Hepatocyte (in vitro differentiated cells): ENCODE data around the gene A4GNT. TPM values are rescaled to one million over a fixed set of nuclear protein-coding genes. Genes with fewer than 3 reads are reported as not detected.
A peak's percentile ranks its signal among the peaks of the same experiment; 100 is the strongest.

ENCODE experiments used
- DNase-seq: peaks from one replicate; pipeline ENCODE4 v3.0.0-alpha.2; 2016; ENCODE audit warnings: low spot score
- H2AFZ ChIP-seq: fragments of 200-600 bp; sonication (generic); 2 replicates; pipeline ENCODE4 v1.6.0; 2016; ENCODE audit warnings: antibody characterized with exemption, mild to moderate bottlenecking
- H3K27ac ChIP-seq: fragments of 200-600 bp; sonication (generic); 2 replicates; pipeline ENCODE4 v1.5.1; 2016; ENCODE audit warnings: mild to moderate bottlenecking
- H3K27me3 ChIP-seq: fragments of 200-600 bp; sonication (generic); 2 replicates; pipeline ENCODE4 v1.6.1; 2016
- H3K36me3 ChIP-seq: fragments of 200-600 bp; sonication (generic); replicated peaks from 2 replicates; pipeline ENCODE4 v1.5.1; 2016; ENCODE audit warnings: low read depth; ENCODE audit not compliant: insufficient read depth
- H3K4me1 ChIP-seq: fragments of 200-600 bp; sonication (generic); 2 replicates; pipeline ENCODE4 v1.5.1; 2016; ENCODE audit warnings: mild to moderate bottlenecking, moderate library complexity; ENCODE audit not compliant: insufficient read depth
- H3K4me2 ChIP-seq: fragments of 200-600 bp; sonication (generic); 2 replicates; pipeline ENCODE4 v1.6.0; 2016
- H3K4me3 ChIP-seq: fragments of 200-600 bp; sonication (generic); 2 replicates; pipeline ENCODE4 v1.5.1; 2016; ENCODE audit warnings: mild to moderate bottlenecking
- H3K79me2 ChIP-seq: fragments of 200-600 bp; sonication (generic); 2 replicates; pipeline ENCODE4 v1.6.0; 2017; ENCODE audit warnings: mild to moderate bottlenecking
- H3K9me2 ChIP-seq: fragments of 200-600 bp; sonication (generic); replicated peaks from 2 replicates; pipeline ENCODE4 v1.6.0; 2017; ENCODE audit warnings: mild to moderate bottlenecking; ENCODE audit not compliant: insufficient read depth
- H3K9me3 ChIP-seq: fragments of 200-600 bp; sonication (generic); 2 replicates; pipeline ENCODE4 v1.5.1; 2016; ENCODE audit warnings: low read depth, mild to moderate bottlenecking
- H4K20me1 ChIP-seq: fragments of 200-600 bp; sonication (generic); 2 replicates; pipeline ENCODE4 v1.6.0; 2016; ENCODE audit warnings: mild to moderate bottlenecking; ENCODE audit not compliant: insufficient read depth, poor library complexity, severe bottlenecking
- CTCF ChIP-seq: fragments of 200-600 bp; sonication (generic); IDR thresholded peaks from 2 replicates; pipeline ENCODE4 v1.5.1; 2016; ENCODE audit warnings: antibody characterized with exemption, mild to moderate bottlenecking; ENCODE audit not compliant: poor library complexity
- EZH2 ChIP-seq: fragments of 200-600 bp; sonication (generic); IDR thresholded peaks from 2 replicates; pipeline ENCODE4 v1.6.1; 2016; ENCODE audit warnings: antibody characterized with exemption, mild to moderate bottlenecking, borderline replicate concordance
- EZH2phosphoT487 ChIP-seq: fragments of 200-600 bp; sonication (generic); IDR thresholded peaks from one replicate; pipeline ENCODE4 v1.6.1; 2018; ENCODE audit warnings: antibody characterized with exemption, mild to moderate bottlenecking, low read depth, moderate library complexity; ENCODE audit not compliant: unreplicated experiment, severe bottlenecking
- WGBS: methylation state at CpG from one replicate; pipeline ENCODE4 v1.1.6; 2016; ENCODE audit warnings: low lambda C conversion rate; ENCODE audit errors: missing lambda C conversion rate; 5-methylcytosine and 5-hydroxymethylcytosine counted together
- polyA plus RNA-seq: library from polyadenylated mRNA; unstranded; fragments of >200 nt; fragmentation: Nextera tagmentation; extraction: Ambion mirVana; gene quantifications from 2 replicates; pipeline ENCODE4 v1.2.1, GENCODE V29; 2016
- total RNA-seq: library from RNA; depleted of rRNA; stranded (reverse); fragments of >200 nt; gene quantifications from 2 replicates; pipeline ENCODE4 v1.2.3, GENCODE V29; 2014

A4GNT gene
- total and polyA plus RNA-seq, 2 experiments from 2014 or later, result 0.67 TPM; not detected in 1

DNA sequence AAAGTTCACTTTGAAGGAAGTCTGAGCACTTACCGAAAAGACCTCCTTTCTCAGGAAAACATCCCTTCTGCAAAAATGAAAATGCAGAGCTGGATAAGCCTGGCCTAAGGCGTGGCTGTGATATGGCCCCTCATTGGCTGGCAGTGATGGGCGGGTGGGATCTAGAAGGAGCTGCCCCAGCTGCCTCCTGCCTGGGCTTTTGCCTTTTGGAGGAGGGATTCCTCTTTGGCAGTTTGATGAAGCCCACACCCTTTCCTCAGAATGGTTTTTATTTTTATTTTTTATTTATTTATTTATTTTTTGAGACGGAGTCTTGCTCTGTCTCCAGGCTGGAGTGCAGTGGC is 12.8 kb downstream of the A4GNT start:
- H3K27me3 ChIP-seq, result no peaks in the 10 kb centered on the region
- H3K27ac ChIP-seq, result no peak overlapping the region
- no peaks in the 10 kb centered on the region for H3K9me3 ChIP-seq
- TF ChIP-seq CTCF, result no peak
- no peak for TF ChIP-seq EZH2
- TF ChIP-seq EZH2phosphoT487, result no peak
- H3K36me3 ChIP-seq, result no peaks in the 10 kb centered on the region
- H2AFZ ChIP-seq, result no peak overlapping the region
- H3K4me3 ChIP-seq, result no peak overlapping the region
- no peaks in the 10 kb centered on the region for H4K20me1 ChIP-seq
- no peak overlapping the region for H3K4me2 ChIP-seq
- no peaks in the 10 kb centered on the region for H3K79me2 ChIP-seq
- H3K9me2 ChIP-seq, result no peaks in the 10 kb centered on the region
- H3K4me1 ChIP-seq, result peaks cover 1% of the 10 kb centered on the region
- DNase-seq, result no peak
- WGBS, result 84% methylated on average over 4 of the region's 4 CpGs

- TF ChIP-seq CTCF (peak; percentile 80), EZH2 (no peak)
- H3K27me3 ChIP-seq, result no peaks in the 10 kb centered on the region
- no peak overlapping the region for H3K27ac ChIP-seq
- no peaks in the 10 kb centered on the region for H3K36me3 ChIP-seq
- peaks cover 7% of the 10 kb centered on the region for H3K4me1 ChIP-seq
- no peaks in the 10 kb centered on the region for H3K9me3 ChIP-seq
- no peaks in the 10 kb centered on the region for H4K20me1 ChIP-seq
- H3K9me2 ChIP-seq, result no peaks in the 10 kb centered on the region
- no peak overlapping the region for H3K4me3 ChIP-seq
- DNase-seq, result peak; percentile 83
- H3K4me2 ChIP-seq, result no peak overlapping the region
- no peak overlapping the region for H2AFZ ChIP-seq
- H3K79me2 ChIP-seq, result peaks cover 4% of the 10 kb centered on the region
- WGBS, result 41% methylated on average over 8 of the region's 8 CpGs
Measured at GRCh38 chr3:138118612-138119422, 13.4 kb downstream of the A4GNT start.

DNA sequence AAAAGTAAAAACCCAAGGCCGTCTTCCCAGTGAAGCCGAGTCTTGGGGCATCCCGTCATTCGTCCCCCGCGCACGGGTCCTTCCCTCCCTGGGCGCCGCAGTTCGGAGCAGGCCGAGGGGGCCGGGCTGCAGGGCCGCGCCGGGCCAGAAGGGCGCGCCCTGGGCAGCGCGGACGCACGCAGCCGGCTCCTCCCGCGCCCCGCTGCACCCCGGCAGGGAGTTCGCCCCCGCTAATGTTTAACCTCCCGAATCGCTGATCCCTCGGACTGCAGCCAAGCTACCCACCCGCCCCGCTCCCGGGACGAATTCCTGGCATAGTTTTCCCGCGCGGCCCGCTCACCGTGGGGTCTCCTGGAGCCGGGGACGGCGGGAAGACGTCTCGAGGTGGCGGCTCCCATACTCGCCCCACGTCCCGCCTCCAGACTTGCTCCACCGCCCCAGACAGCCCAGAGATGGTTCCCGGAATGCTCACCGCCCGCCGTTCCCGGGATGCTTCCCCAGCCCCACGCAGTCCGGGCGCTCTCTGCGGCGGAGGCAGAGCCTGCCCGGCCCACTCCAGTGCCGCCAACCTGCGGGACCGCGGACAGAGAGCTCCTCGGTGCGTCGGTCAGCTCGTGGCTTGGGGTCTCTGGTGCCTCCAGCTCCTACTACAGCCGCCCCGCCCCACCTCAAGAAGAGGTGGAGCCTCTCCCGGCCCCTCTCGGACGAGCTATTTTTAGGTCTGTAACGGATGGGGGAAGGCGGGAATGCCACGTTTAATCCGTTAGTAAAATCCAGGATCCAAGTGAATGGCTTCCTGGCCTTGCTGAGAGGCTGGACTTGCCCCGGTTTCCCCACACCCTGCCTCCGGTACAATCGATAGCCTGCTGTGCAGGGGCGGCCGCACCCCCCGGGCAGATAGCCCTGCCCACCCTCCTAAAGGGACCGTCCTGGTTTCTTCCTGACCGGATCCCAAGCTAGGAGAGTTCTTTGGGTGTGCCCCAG is 16.9 kb downstream of the A4GNT start, which contains the start of gene DZIP1L:
Gene DZIP1L (minus strand): TSS at position 621 of the 984 bp plus-strand sequence. CDS start 11,637 bp downstream, outside the sequence.
- H3K36me3 ChIP-seq, result no peaks in the 10 kb centered on the region

More for the DNA sequence above, 16.9 kb downstream of the A4GNT start, which contains the start of gene DZIP1L:
- no peak for TF ChIP-seq EZH2phosphoT487
- TF ChIP-seq CTCF, result peak; percentile 36
- peak; percentile 81 for DNase-seq
- H3K4me1 ChIP-seq, result peaks cover 10% of the 10 kb centered on the region
- H3K9me2 ChIP-seq, result no peaks in the 10 kb centered on the region
- no peaks in the 10 kb centered on the region for H4K20me1 ChIP-seq
- H3K9me3 ChIP-seq, result no peaks in the 10 kb centered on the region
- H3K27me3 ChIP-seq, result no peaks in the 10 kb centered on the region
- peak within 1 kb of the TSS; percentile 86 for H3K4me2 ChIP-seq
- peak within 1 kb of the TSS; percentile 62 for H3K4me3 ChIP-seq
- H3K79me2 ChIP-seq, result peaks cover 33% of the 10 kb centered on the region
- H3K27ac ChIP-seq, result peak within 1 kb of the TSS; percentile 91
- H2AFZ ChIP-seq, result peak within 1 kb of the TSS; percentile 90
- under 1% methylated on average over 67 of the region's 86 CpGs for WGBS
